ENCODE results near the gene EPS8.

EPS8 gene

GRCh38 chr12:15788233-15789219, 662 bp downstream of the EPS8 start:
- TF ChIP-seq FOXP2 (optimal IDR thresholded peaks at IDR 0.05; ENCODE audit: borderline replicate concordance, extremely low read depth, extremely low read length, insufficient read depth) (no peak), REST (IDR thresholded peaks at IDR 0.05; ENCODE audit: insufficient read depth in 1 of 2, low read depth in 2 of 2, low read length in 2 of 2) (no peak), SIN3A (IDR thresholded peaks at IDR 0.05; ENCODE audit: borderline replicate concordance, insufficient read depth, low read length) (no peak), TAF1 (IDR thresholded peaks at IDR 0.05; ENCODE audit: borderline replicate concordance, insufficient read depth, low read length) (no peak), POLR2AphosphoS5 (IDR thresholded peaks at IDR 0.05; ENCODE audit: low read depth, low read length) (no peak)

GRCh38 chr12:15787778-15788177, 1.4 kb downstream of the EPS8 start:
- TF ChIP-seq TAF1 (IDR thresholded peaks at IDR 0.05; ENCODE audit: borderline replicate concordance, insufficient read depth, low read length) (no peak), REST (IDR thresholded peaks at IDR 0.05; ENCODE audit: insufficient read depth in 1 of 2, low read depth in 2 of 2, low read length in 2 of 2) (no peak), FOXP2 (optimal IDR thresholded peaks at IDR 0.05; ENCODE audit: borderline replicate concordance, extremely low read depth, extremely low read length, insufficient read depth) (no peak), SIN3A (IDR thresholded peaks at IDR 0.05; ENCODE audit: borderline replicate concordance, insufficient read depth, low read length) (no peak), POLR2AphosphoS5 (IDR thresholded peaks at IDR 0.05; ENCODE audit: low read depth, low read length) (no peak)

GRCh38 chr12:15786772-15787171, 2.4 kb downstream of the EPS8 start:
- TF ChIP-seq FOXP2 (optimal IDR thresholded peaks at IDR 0.05; ENCODE audit: borderline replicate concordance, extremely low read depth, extremely low read length, insufficient read depth) (no peak), REST (IDR thresholded peaks at IDR 0.05; ENCODE audit: insufficient read depth in 1 of 2, low read depth in 2 of 2, low read length in 2 of 2) (no peak), SIN3A (IDR thresholded peaks at IDR 0.05; ENCODE audit: borderline replicate concordance, insufficient read depth, low read length) (no peak), TAF1 (IDR thresholded peaks at IDR 0.05; ENCODE audit: borderline replicate concordance, insufficient read depth, low read length) (no peak), POLR2AphosphoS5 (IDR thresholded peaks at IDR 0.05; ENCODE audit: low read depth, low read length) (no peak)

GRCh38 chr12:15783288-15783687, 5.9 kb downstream of the EPS8 start:
- TF ChIP-seq FOXP2 (optimal IDR thresholded peaks at IDR 0.05; ENCODE audit: borderline replicate concordance, extremely low read depth, extremely low read length, insufficient read depth) (no peak), REST (IDR thresholded peaks at IDR 0.05; ENCODE audit: insufficient read depth in 1 of 2, low read depth in 2 of 2, low read length in 2 of 2) (no peak)

Data from PFSK-1 (cell line).